Right atrium auricular region (tissue), 2 donors: Measurements from ENCODE around the gene COPE. TPM values are rescaled to one million over a fixed set of nuclear protein-coding genes. Genes with fewer than 3 reads are reported as not detected.

Experiments
- DNase-seq: peaks from one replicate; pipeline ENCODE4 v3.0.0-alpha.2; 2019; ENCODE audit warnings: low spot score
- H3K27ac ChIP-seq, 2 donors: fragments of 200-600 bp; sonication (generic); 1 replicate in 1 of 2; 2 replicates in 1 of 2; pipeline ENCODE4 v1.5.1; 2016 to 2019
- H3K27me3 ChIP-seq, 2 donors: fragments of 200-600 bp; sonication (generic); one replicate each; pipeline versions ENCODE4 v1.5.1 to v1.6.0; 2017 to 2019
- H3K36me3 ChIP-seq: fragments of 200-600 bp; sonication (generic); one replicate; pipeline ENCODE4 v1.5.1; 2016
- H3K4me1 ChIP-seq, 2 donors: fragments of 200-600 bp; sonication (generic); one replicate each; pipeline versions ENCODE4 v1.5.1 to v1.6.0; 2017 to 2019
- H3K4me3 ChIP-seq, 2 donors: fragments of 200-600 bp; sonication (generic); 1 replicate in 1 of 2; 2 replicates in 1 of 2; pipeline ENCODE4 v1.5.1; 2017 to 2019; ENCODE audit warnings: mild to moderate bottlenecking in 1 of 2, moderate library complexity in 1 of 2
- H3K9me3 ChIP-seq, 2 donors: fragments of 200-600 bp; sonication (generic); one replicate each; pipeline ENCODE4 v1.5.1; 2019
- total RNA-seq, 2 donors: library from RNA; depleted of rRNA; stranded (reverse); fragments of >200 nt; gene quantifications; one replicate each; pipeline ENCODE4 v1.1.0, GENCODE V29; 2016
- TF ChIP-seq, protein P1 (sequence below), 2 donors: fragments of 200-600 bp; sonication (generic); IDR thresholded peaks; one replicate each; pipeline ENCODE4 v1.5.1; 2019; ENCODE audit warnings: antibody characterized with exemption in 2 of 2

The COPE gene
- total RNA-seq, 2 donors from 2014 or later = 168 to 209 TPM

DNA sequence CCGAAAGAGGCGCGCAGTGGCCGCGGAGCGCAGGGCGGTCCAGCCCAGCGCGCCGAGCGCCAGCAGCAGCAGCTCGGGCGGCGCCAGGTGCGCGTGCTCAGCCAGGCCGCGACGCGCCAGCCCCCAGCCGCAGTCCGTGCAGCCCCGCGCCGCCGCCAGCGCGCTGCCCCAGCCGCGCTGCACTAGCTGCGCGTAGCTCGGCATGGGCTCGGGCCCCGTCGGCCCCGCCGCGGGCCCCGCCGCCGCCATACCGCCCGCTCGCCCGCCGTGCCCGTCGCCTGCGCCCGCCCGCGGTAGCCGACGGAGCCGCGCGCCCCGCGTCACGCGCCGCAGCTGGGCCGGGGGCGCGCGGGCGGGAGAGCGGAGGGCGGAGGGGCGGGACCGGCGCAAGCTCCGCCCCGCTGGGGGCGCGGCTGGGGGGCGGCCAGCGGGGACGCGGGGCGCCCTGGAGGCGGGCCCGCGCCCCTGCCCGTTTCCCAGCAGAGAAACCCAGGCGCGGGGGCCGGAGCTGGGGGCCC lies 23.3 kb downstream of the COPE start, which contains the start of gene CERS1:
Gene CERS1, minus strand, starts transcription at position 335 of the 518 bp plus-strand sequence. Its CDS starts 86 bp downstream, at position 249.
- Histone ChIP-seq H3K9me3 (no peaks in the 10 kb centered on the region), H3K27ac (peak within 1 kb of the TSS in 1 of 2 donors; percentile 16), H3K4me1 (peaks cover 0 to 32% of the 10 kb centered on the region in 2 donors), H3K4me3 (peak within 1 kb of the TSS; percentile 29 to 55), H3K36me3 (peaks cover 15% of the 10 kb centered on the region), H3K27me3 (no peaks in the 10 kb centered on the region)
- TF ChIP-seq, protein P1, sequence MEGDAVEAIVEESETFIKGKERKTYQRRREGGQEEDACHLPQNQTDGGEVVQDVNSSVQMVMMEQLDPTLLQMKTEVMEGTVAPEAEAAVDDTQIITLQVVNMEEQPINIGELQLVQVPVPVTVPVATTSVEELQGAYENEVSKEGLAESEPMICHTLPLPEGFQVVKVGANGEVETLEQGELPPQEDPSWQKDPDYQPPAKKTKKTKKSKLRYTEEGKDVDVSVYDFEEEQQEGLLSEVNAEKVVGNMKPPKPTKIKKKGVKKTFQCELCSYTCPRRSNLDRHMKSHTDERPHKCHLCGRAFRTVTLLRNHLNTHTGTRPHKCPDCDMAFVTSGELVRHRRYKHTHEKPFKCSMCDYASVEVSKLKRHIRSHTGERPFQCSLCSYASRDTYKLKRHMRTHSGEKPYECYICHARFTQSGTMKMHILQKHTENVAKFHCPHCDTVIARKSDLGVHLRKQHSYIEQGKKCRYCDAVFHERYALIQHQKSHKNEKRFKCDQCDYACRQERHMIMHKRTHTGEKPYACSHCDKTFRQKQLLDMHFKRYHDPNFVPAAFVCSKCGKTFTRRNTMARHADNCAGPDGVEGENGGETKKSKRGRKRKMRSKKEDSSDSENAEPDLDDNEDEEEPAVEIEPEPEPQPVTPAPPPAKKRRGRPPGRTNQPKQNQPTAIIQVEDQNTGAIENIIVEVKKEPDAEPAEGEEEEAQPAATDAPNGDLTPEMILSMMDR (IDR thresholded peaks at IDR 0.05) = no peak
- no peak for DNase-seq

DNA sequence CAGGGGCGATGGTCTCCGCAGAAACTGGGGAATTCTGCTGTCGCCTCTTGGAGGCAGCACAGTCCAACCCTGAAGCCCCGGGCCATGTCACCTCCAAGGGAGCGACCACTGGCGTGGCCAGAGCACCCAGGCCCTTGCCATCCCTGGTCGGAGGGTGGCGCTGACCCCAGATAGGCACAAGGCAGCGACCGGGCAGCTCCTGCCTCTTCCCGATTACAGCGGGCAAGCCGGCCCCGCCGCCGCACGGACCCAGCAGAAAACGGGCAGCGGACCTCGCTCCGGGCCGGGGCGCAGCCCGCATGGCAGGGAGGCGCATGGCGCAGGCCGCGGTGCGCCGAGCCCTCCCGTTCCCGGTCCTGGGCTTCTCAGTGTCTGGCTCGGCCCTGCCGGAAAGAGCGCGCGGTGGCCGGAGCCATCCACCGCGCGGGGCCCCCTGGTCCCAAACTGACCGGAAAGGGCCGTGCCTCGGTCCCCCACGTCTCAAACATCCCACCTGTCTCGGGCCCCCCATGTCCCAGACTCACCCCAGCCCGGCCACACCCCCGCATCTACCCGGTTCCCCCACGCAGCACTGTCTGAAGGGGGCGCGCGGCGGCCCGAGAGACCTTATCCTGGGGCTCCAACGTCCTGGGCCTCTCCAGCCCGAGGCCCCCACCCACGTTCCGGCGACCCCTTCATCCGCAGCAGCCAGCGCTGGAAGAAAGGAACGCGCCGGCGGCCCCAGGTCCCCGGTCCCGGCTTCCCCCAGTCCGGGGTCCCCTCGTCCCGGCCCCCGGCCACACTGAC lies 24.0 kb downstream of the COPE start:
- Histone ChIP-seq H3K36me3 (peaks cover 11% of the 10 kb centered on the region), H3K4me1 (peaks cover 0 to 32% of the 10 kb centered on the region in 2 donors), H3K4me3 (peak overlapping the region; percentile 29 to 55), H3K27ac (peak overlapping the region in 1 of 2 donors; percentile 16), H3K27me3 (no peaks in the 10 kb centered on the region), H3K9me3 (no peaks in the 10 kb centered on the region)
- DNase-seq = no peak
- TF ChIP-seq, protein P1 (IDR thresholded peaks at IDR 0.05) = peak in 1 of 2 donors; percentile 52

DNA sequence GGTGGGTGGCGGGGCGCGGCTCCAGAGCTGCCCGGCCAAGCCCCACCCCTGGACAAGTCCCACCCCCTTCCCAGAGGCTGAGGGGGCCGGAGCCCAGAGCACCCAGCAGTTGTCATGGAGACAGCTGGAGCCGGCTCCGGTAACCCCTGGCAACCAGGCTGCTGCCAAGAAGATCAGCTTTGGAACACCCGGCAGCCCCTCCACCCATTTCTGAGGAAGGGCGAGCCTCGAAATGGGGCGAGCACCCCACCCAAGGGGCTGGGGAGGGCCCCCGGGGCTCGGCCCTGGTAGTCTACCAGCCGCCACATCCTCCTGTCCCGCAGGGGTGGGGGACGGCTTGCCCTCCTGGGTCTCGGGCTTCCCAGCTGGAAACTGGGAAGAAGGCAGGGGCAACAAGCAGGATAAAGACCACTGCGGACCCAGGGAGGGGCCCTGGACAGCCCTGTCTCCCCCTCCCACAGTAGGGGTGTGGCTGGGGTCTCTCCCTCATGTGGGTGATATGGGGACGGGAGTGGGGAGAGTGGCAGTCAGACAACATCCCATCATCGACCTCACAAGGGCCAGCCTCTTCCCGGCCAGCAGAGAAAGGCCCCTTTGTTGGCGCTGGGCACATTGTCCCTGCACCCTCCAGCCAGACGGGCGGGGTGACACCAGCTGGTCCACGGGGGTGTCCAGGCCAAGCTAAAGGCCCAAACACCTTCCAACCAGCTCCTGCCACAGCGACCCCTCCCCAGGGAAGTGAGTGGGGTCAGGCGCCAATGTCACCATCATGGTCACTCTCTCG lies 24.7 kb downstream of the COPE start:
- Histone ChIP-seq H3K36me3 (peaks cover 7% of the 10 kb centered on the region), H3K4me3 (peak overlapping the region in 1 of 2 donors; percentile 55), H3K4me1 (peaks cover 0 to 32% of the 10 kb centered on the region in 2 donors), H3K27me3 (no peaks in the 10 kb centered on the region), H3K27ac (no peak overlapping the region), H3K9me3 (no peaks in the 10 kb centered on the region)
- DNase-seq = no peak
- TF ChIP-seq, protein P1 (IDR thresholded peaks at IDR 0.05) = no peak

DNA sequence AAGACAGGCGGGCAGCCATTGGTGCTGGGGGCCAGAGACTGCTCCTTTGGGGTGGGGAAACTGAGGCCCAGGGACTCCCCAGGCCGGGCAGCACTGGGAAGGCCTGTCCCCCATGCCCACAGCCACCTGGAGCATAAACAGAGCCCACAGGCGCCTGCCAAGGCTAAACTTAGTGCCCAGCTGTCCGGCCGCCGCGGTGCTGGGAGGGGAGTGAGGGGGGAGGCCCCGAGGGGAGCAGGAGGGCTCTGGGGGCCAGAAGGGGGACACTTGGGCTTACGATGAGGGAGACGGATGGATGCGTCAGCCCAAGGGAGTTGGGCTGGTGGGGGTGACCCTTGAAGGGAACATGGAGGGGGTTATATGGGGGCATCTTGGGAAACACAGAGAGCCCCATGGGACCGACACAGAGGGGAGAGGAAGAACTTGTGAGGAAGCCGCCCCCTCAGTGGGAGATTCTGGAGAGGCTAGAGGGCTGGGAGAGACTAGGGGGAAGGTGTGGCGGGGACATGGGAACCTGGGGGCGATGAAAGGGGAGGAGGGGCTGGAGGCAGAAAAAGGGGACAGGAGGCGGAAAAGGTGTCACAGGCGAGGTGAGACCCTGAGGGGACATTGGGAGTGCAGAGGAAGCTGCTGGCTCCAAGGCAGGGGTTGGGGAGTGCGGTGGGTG lies 25.5 kb downstream of the COPE start:
- Histone ChIP-seq H3K9me3 (no peaks in the 10 kb centered on the region), H3K4me3 (no peak overlapping the region), H3K36me3 (no peaks in the 10 kb centered on the region), H3K27me3 (no peaks in the 10 kb centered on the region), H3K27ac (no peak overlapping the region), H3K4me1 (peaks cover 0 to 32% of the 10 kb centered on the region in 2 donors)
- TF ChIP-seq, protein P1 (IDR thresholded peaks at IDR 0.05) = no peak
- no peak for DNase-seq

DNA sequence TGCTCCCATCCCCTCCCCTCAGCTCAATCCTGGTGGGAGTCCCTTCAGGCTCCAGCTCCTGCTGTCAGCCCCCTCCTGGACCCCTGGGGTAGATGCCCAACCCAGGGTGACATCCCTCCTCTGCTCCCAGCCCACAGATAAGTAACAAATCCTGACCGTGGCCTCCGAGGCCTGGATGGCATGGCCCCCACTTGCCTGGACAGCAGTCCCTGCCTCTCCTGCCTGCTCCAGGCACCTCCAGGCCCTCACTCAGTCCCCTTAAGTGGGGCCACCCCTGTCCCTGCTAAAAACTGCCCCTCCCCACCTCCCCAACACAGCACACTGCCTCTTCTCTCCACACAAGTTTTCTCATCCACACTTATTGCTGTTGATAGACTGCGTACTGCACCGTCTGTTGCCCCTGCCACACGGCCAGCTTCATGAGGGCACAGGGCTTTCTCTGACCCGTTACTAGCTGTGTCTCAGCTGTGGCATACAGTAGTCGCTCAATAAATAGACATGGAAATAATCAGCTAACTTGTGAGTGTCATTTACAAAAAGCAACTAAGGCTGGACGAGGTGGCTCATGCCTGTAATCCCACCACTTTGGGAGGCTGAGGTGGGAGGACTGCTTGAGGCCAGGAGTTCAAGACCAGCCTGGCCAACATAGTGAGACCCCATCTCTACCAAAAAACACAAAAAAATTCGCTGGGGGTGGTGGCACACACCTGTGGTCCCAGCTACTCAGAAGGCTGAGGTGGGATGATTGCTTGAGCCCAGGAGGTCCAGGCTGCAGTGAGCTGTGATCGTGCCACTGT lies 29.0 kb downstream of the COPE start:
- Histone ChIP-seq H3K4me3 (no peak overlapping the region), H3K27ac (no peak overlapping the region), H3K4me1 (peaks cover 0 to 16% of the 10 kb centered on the region in 2 donors), H3K9me3 (no peaks in the 10 kb centered on the region), H3K27me3 (no peaks in the 10 kb centered on the region), H3K36me3 (no peaks in the 10 kb centered on the region)
- DNase-seq = no peak
- TF ChIP-seq, protein P1 (IDR thresholded peaks at IDR 0.05) = no peak
